DMS79 treated with DMSO at 0.1 percent for 48 hours (cell line): ENCODE data around the gene DMAC1.

Experiments
- DNase-seq: peaks from one replicate; lab custom pipeline; 2025; lab: John Stamatoyannopoulos, UW

Gene DMAC1, protein sequence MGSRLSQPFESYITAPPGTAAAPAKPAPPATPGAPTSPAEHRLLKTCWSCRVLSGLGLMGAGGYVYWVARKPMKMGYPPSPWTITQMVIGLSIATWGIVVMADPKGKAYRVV

DNA sequence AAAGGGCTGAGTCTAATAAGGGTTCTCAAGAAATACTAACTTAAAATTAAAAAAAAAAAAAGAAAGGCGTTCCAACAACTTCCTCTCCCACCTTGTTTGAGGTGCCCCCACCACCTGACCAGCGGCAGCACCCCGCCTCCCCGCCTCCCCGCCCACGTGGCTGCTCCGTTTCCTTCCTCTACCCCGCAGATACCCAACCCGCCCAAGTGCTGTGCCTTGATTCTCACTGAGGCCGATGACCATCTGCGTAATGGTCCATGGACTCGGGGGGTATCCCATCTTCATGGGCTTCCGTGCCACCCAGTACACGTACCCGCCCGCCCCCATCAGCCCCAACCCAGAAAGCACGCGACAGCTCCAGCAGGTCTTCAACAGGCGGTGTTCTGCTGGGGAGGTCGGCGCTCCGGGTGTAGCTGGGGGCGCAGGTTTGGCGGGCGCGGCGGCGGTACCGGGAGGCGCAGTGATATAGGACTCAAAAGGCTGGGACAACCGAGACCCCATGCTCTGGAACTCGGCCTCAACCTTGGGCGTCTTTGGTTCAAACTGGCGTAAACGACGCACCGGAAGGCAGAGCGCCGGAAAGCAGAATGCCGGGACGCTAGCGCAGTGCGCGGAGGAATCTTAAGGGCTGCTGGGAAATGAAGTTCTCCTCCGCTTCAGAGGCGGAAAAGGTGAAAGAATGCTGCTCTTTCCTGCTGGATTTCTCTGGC lies at the start of gene DMAC1:
Gene DMAC1, minus strand, starts transcription at position 545 of the 710 bp plus-strand sequence. Its CDS starts 44 bp downstream, at position 501.
- peak; percentile 82 for DNase-seq

- DNase-seq, result no peak
Observed at GRCh38 chr9:7849362-7849761, 49.8 kb upstream of the DMAC1 start.

DNA sequence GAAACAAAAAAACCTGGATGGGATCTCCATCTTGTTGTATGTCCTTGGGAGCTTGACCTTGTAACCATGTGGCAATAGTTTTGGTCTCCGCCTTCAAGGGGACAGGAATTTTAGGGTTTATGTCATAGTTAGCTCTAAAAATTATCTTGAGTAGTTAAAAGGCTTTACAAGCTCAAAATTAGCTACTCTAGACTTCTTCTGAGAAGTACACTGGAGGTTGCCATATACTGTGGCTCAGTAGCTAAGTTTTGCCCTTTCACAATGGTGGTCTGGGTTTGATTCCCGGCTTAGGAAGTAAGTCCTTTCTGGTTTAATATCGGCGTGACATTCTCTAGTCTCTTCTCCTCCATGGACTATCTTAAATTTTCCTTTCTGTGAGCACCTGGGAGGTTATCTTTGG lies 48.9 kb upstream of the DMAC1 start:
- DNase-seq, result no peak

GRCh38 chr9:7844242-7844641 lies 44.7 kb upstream of the DMAC1 start:
- DNase-seq, result no peak

DNA sequence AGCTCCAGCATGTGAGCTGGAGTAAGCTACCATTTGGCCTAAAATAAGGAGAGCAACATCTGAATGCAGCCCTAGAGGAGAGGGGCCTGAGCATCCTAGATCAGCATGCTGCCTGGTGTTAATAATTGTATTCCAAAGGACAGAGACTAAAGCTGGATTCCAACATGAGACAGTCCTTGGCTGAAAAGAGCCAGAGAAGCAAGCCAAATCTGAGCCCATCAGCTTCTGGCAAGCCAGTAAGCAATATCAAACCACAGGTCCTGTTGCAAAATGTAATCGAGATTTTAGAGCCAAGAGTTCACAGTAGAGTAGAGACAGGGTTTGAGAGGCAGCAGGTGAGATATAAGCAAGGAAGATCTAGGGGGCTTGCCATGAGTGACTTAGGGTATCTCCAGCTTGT lies 42.3 kb upstream of the DMAC1 start:
- no peak for DNase-seq

GRCh38 chr9:7834531-7834930 lies 35.0 kb upstream of the DMAC1 start:
- no peak for DNase-seq

GRCh38 chr9:7828334-7828733 lies 28.8 kb upstream of the DMAC1 start:
- DNase-seq, result no peak

DNA sequence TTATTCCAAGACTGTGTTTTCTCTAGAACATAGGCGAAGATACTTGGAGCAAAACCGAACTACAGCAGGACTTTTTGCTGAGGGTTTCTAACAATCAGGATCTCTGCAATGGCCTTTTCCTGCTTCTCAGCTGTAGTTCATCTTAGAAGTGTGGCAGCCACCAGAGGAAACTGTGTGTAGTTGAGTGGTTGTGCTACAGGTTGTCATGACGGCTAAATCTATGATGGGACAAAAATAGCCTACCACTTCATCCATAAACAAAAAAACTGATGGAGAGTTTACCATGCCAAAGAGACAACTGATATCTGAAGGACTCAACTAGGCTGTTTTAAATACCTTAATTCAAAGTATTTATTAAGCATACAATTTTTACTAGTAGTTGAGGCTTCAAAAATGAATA lies 28.2 kb upstream of the DMAC1 start:
- no peak for DNase-seq

DNA sequence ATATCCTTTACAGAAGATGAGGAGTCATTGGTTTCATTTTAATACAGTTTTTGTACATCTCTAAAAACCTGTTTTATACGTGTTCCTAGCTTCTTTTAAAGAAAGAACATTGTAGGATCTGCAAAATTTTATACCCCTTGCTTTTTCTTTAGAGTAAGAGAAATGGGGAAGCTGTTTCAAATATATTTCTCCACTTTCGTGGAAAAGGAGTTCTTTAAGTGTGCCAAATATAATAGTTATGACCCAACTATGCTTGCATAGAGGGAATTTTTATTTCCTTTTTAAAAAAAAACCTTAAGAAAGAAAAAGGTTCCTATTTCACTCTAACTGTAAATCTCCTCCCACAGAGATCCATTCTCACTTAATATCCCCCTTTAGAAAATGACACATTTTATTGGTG lies 27.5 kb upstream of the DMAC1 start:
- DNase-seq, result no peak

DNA sequence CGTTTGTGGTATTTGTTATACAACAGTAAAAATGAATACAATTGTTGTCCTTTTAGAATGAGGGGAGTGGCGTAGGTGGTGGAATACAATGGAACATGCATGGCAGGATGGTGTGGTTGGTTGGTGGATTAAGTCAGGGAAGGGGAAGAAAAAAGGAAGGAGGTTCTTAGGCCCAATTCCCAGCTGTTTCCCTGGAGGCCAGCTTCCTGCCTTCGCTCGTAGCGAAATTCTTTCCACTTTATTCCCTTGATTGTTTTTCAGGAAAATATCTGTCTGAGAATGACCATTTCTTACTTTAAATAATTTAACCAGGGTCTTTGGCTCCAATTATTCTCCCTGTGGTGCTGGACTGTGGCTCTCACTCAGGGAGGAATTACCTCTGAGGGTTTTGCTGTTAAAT lies 24.1 kb upstream of the DMAC1 start:
- no peak for DNase-seq

DNA sequence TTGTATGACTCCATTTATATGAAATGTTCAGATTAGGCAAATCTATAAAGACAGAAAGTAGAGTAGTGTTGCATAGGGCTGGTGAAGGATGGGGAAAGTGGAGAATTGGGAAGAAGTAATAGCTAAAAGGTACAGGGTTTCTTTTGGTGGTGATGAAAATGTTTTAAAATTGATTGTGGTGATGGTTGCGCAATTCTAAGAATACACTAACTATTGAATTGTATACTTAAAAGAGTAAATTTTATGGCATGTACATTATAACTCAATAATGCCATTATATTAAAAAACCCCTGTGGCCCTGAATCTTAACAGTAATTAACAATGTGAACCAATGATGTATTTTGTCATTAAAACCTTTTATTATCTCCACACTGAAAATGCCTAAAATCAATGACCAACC lies 20.4 kb upstream of the DMAC1 start:
- DNase-seq, result no peak

DNA sequence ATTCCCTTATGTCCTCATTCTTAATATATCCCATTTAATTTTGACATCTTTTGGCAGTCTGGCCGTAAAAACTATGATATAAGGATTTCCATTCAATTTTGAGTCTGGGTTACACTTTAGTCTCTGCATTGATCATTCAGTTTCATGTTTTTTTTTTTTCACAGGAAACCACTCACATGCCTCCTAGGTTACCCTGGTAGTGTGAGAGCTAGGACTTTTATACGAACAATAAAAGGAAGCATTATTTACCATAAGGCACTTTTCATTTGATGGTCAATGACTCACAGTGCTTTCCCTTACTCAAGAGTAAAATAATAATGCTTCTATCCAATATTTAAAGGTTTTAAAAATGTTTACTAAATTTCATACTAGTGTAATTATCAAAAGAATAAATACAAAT lies 16.4 kb upstream of the DMAC1 start:
- DNase-seq, result no peak

DNA sequence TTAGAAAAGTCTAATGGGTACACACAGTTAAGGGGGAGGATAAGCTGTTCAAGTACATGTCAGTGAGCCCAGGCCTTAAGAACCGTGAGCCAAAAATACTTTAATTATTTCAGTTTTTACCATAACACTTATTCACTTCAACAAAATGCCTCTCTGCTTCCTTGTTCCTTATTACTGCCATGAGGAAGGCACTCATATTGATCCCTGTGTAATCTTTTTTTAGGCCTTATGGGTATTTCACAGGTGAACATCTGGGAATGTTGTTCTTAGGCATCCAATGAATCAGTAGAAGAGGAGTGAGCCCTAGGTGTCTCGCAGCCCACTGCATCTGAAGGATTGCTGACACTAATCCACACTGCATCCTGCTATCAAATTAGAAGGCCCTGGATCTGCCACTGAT lies 13.5 kb upstream of the DMAC1 start:
- DNase-seq, result peak; percentile 82

DNA sequence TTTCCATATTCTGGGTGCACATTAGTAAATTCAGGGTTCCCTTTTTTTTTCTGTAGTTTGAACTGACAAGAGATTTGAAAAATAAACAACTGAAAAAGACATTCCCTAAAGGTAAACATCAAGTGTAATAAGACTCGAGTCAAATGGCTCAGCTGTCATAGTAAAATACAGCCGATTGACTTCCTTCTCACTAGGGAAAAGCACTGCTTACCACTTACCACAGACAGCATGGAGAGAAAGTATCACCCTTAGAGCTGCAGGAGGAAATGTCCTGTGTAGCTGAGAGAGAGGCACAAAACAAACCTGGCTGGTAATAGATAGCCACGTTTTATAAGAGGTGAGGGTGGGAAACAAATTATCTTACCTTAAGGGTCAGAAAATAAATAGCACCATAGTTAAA lies 12.1 kb upstream of the DMAC1 start:
- DNase-seq, result peak; percentile 79

DNA sequence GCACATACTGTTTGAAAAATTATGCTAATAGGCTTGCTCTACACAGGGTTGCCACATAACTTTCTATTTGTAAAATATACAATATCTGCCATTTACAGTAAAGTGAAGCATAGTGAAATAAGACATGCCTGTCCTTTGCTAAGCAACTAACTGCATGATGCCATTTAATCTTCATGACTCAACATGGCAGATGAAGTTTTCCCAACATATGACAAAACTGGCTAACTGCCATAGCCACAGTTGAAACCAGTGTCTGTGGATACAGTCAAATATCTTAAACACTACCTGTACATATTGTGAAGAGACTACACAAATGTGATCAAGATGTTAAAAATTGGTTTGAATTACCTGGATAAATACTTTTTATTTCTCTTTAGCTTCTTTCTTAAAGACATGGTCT lies 3.1 kb upstream of the DMAC1 start:
- no peak for DNase-seq

DNA sequence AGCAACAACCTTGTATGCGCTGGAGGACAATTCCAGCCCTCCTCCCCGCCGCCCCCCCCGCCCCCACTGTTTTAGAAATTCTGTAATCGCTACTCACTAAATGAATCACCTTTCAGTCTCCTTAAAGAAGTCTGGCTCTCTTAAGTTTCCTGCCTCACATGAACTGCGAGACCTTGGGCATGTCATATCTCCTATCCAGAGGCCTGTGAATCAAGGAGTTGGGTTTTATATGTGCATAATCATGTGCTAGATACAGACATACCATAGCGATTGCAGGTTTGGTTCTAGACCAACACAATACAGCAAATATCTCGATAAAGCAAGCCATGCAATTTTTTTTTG lies 337 bp upstream of the DMAC1 start:
- DNase-seq, result no peak

DNA sequence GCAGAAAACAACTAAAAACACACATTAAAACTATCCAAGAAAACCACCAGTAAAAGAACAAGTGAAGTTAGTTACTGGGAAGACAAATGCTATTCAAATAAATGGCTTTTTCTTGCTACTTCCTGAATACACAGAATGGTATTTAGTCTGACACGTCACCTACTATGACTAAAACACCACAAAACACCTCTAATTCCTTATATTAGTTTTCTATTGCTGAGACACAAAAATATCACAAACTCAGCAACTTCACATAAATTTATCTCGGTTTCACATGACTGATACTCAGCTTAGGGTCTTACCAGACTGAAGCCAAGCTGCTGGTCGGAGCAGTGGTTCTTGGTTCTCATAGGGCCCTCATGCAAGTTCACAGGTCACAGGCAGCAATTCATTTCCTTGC lies 5.4 kb downstream of the DMAC1 start:
- no peak for DNase-seq

DNA sequence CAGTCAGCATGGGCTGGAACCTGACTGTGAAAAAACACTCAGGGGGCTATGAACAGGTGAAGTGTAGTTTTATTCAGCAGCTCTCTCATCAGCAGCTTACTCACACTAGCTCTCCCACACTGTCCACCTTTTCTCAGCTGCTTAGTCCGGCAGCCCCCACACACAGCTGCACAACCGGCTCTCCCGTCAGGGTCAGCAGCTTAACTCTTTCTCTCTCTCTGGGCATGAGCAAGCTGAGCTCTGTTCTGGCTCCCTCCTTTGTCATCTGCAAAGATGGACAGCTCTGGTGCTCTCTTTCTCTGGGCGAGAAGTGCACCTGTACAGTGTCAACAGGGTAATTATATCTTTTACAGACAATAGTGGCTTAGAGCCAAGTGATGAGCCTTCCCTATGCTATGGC lies 8.2 kb downstream of the DMAC1 start:
- no peak for DNase-seq

DNA sequence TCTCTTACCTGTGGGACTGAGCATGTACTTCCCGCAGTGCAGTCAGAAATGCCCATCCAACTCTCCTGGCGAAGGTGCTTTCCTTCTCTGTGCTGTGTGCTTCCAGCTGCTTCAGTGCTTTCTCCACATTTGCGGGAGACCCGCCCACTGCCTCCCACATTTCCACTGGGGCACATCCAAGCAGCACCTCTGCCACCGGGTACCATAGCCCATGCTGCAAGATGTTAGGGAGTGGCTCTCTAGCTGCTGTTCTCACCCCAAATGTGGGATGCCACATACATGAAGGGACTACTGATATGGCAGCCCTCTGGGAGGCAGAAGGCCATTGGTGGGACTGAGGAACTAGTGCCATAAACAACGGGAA lies 8.8 kb downstream of the DMAC1 start:
- DNase-seq, result no peak

DNA sequence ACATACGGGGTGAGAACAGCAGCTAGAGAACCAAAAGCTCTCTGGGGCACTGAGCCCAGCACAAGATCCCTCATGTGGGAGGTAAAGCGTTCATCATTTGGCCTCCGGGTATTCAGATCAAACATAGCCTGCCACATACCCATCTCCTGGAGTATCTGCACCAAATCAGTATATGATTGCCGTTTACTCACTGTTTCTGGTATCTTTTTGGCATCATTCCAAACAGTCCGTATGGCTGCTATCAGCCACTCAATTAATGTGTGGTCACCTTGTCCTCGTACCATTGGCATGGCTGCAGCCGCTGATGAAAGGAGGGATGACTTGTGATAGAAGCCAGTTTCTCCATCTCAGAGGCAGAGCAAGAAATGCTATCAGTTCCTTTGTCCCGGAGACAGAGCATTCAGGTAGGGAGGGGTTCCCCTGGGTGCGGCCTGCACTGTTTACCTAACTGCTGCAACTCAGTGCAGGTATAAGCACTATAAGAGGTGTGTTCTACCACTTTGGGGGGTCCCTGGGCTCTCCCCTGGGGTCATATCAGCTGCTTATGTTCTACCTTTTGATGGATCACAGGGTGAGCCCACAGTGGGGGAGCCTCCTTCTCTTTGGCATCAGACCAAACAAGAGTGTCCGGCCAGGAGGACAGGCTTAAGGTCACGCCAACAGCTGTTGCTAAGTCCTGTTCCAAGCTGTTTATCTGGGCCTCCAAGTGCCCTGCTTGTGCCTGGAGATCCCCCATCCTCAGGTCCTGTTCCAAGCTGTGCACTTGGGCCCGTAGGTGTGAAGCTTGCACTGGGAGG lies 9.4 kb downstream of the DMAC1 start:
- DNase-seq, result no peak

GRCh38 chr9:7788772-7789171 lies 10.8 kb downstream of the DMAC1 start:
- no peak for DNase-seq

- no peak for DNase-seq
Observed at GRCh38 chr9:7785813-7786212, 13.8 kb downstream of the DMAC1 start.

- DNase-seq, result no peak
Observed at GRCh38 chr9:7784472-7784871, 15.1 kb downstream of the DMAC1 start.

DNA sequence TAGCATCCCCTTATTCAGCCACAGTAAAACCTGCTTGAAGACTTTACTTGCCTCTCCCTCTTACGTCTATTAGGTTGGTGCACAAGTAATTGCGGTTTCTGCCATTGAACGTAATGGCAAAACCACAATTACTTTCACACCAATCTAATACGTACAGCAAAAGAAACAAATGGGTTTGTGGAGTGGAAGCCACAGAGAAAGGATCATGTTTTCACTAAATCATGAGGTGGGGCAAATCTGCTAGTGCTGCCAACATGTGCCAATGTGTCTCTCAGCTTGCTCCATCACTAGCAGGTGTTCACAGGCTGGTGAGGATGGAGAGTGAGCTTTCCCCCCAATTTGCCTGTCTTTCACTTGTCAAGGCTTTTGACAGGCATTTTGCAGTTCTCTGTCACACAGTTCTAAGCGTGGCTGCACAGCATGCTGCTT lies 15.9 kb downstream of the DMAC1 start:
- no peak for DNase-seq
